ENCODE data around the gene CSNK2B.

GRCh38 chr6:31634969-31635575 lies 30.8 kb upstream of the CSNK2B start:
- TF ChIP-seq EP300 (IDR thresholded peaks at IDR 0.05; ENCODE audit: borderline replicate concordance in 1 of 2, control insufficient read depth in 1 of 2, low read depth in 2 of 2, low read length in 2 of 2) (no peak), REST (IDR thresholded peaks at IDR 0.05; ENCODE audit: low read depth, low read length) (no peak)
